GM12801 (cell line): ENCODE data around the gene REV1.

ENCODE experiments used
- CTCF ChIP-seq: IDR thresholded peaks from one replicate; pipeline ENCODE4 v1.5.1; 2011; ENCODE audit warnings: control low read depth; ENCODE audit not compliant: insufficient read length; ENCODE audit errors: extremely low read depth

REV1 gene

GRCh38 chr2:99404797-99405669 lies 84.8 kb downstream of the REV1 start:
- TF ChIP-seq CTCF: no peak

DNA sequence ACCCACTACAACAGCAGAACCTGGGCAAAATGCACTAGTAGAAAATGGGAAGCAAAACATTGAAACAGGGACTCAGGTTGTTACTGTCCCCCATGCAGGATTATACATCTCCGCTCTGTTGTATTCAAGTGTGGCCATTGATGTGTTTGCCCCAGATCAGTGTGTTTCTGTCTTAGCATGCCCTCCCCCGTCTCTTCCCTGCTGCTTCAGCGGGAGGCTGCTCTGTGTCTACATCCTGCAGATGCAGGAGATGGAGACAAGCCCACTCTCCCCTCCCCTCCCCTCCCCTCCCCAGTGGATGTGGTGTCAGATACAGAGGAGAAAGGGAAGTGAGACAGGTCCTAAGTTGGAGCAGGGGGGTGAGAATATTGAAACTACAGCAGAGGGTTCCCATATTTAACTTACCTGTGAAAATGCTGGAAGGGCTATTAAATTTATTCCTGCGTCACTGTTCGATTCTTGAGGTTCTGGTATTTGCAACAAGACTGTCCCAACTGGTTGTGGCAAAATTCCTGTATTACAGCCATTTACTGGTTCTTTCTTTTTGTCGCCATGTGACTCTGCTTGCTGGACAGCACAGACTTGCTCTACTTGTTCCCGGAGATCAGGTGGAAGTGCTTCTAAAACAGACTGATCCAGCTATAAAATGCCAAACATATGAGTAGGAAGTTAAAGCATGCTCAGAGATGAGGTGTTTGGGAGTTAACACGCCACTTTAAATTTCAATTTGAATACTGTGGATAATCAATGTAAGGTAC lies 85.6 kb downstream of the REV1 start:
- no peak for TF ChIP-seq CTCF

DNA sequence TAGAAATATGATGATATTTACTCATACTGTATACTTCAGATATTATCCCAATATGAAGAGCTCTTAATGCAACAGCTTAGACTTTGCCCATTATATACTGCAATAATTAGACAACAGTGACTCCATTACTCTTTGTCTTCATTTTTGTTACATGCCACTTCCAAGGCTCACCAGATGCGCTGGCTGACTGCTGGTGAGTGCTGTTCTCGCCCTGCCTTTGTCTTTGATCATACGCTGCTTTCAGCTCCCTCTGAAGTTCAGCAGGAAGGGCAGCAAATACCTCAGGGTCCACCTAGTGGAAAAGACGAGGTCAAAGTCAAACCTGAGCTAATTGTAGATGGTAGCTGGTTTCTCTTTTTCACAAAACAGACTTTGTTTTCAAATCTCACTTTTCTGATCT lies 86.3 kb downstream of the REV1 start:
- no peak for TF ChIP-seq CTCF

GRCh38 chr2:99403084-99403483 lies 86.7 kb downstream of the REV1 start:
- TF ChIP-seq CTCF: no peak

GRCh38 chr2:99401841-99402240 lies 88.0 kb downstream of the REV1 start:
- no peak for TF ChIP-seq CTCF

DNA sequence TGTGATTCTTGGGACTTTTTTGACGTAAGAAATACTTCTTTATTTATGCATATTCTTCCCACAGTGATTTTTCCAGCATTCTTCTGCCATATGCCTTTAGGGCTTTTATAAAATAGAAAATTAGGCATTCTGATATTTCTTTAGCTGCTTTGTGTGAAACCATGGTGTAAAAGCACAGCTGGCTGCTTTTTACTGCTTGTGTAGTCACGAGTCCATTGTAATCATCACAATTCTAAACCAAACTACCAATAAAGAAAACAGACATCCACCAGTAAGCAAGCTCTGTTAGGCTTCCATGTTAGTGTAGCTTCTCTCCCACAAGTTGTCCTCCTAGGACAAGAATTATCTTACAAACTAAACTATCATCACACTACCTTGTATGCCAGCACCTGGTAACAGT lies 90.0 kb downstream of the REV1 start:
- no peak for TF ChIP-seq CTCF

GRCh38 chr2:99399063-99399462 lies 90.8 kb downstream of the REV1 start:
- no peak for TF ChIP-seq CTCF
